GM23248 (cell line): ENCODE measurements around the gene POU2F1. TPM values are rescaled to one million over a fixed set of nuclear protein-coding genes. Genes with fewer than 3 reads are reported as not detected.

ENCODE experiments used
- DNase-seq: peaks from one replicate; pipeline ENCODE4 v3.0.0-alpha.2; 2015
- H2AFZ ChIP-seq: fragments of 200-600 bp; sonication (generic); 2 replicates; pipeline ENCODE4 v1.6.1; 2016; ENCODE audit warnings: antibody characterized with exemption
- H3F3A ChIP-seq: fragments of 200-600 bp; sonication (generic); 2 replicates; pipeline ENCODE4 v1.6.1; 2016; ENCODE audit warnings: mild to moderate bottlenecking, antibody characterized with exemption, mixed run types; ENCODE audit not compliant: insufficient read depth
- H3K27ac ChIP-seq: fragments of 200-600 bp; sonication (generic); 2 replicates; pipeline ENCODE4 v1.5.1; 2016; ENCODE audit warnings: mild to moderate bottlenecking
- H3K27me3 ChIP-seq: fragments of 200-600 bp; sonication (generic); replicated peaks from 2 replicates; pipeline ENCODE4 v1.6.1; 2016; ENCODE audit warnings: mild to moderate bottlenecking; ENCODE audit not compliant: insufficient read depth
- H3K36me3 ChIP-seq: fragments of 200-600 bp; sonication (generic); 2 replicates; pipeline ENCODE4 v1.6.1; 2016; ENCODE audit warnings: low read depth, mild to moderate bottlenecking
- H3K4me1 ChIP-seq: fragments of 200-600 bp; sonication (generic); 2 replicates; pipeline ENCODE4 v1.6.1; 2016; ENCODE audit warnings: mild to moderate bottlenecking; ENCODE audit not compliant: insufficient read depth
- H3K4me2 ChIP-seq: fragments of 200-600 bp; sonication (generic); one replicate; pipeline ENCODE4 v1.6.1; 2016; ENCODE audit warnings: mild to moderate bottlenecking; ENCODE audit not compliant: unreplicated experiment
- H3K4me3 ChIP-seq: fragments of 200-600 bp; sonication (generic); 2 replicates; pipeline ENCODE4 v1.5.1; 2016; ENCODE audit warnings: mild to moderate bottlenecking
- H3K79me2 ChIP-seq: fragments of 200-600 bp; sonication (generic); 2 replicates; pipeline ENCODE4 v1.6.1; 2016; ENCODE audit warnings: mild to moderate bottlenecking; ENCODE audit not compliant: insufficient read depth
- H3K9ac ChIP-seq: fragments of 200-600 bp; sonication (generic); 2 replicates; pipeline ENCODE4 v1.6.1; 2016; ENCODE audit warnings: mild to moderate bottlenecking
- H3K9me2 ChIP-seq: fragments of 200-600 bp; sonication (generic); 2 replicates; pipeline ENCODE4 v1.6.1; 2016; ENCODE audit warnings: mixed run types, mild to moderate bottlenecking, moderate library complexity; ENCODE audit not compliant: insufficient read depth
- H3K9me3 ChIP-seq: fragments of 200-600 bp; sonication (generic); one replicate; pipeline ENCODE4 v1.6.1; 2017; ENCODE audit warnings: low read depth
- H4K20me1 ChIP-seq: fragments of 200-600 bp; sonication (generic); 2 replicates; pipeline ENCODE4 v1.6.0; 2016; ENCODE audit not compliant: insufficient read depth
- EZH2 ChIP-seq: fragments of 200-600 bp; sonication (generic); IDR thresholded peaks from 2 replicates; pipeline ENCODE4 v1.6.1; 2018; ENCODE audit warnings: antibody characterized with exemption, mild to moderate bottlenecking; ENCODE audit not compliant: insufficient read depth, poor library complexity, severe bottlenecking
- EZH2phosphoT487 ChIP-seq: fragments of 200-600 bp; sonication (generic); IDR thresholded peaks from 2 replicates; pipeline ENCODE4 v1.6.1; 2018; ENCODE audit warnings: antibody characterized with exemption, moderate library complexity, mild to moderate bottlenecking, low read depth; ENCODE audit not compliant: insufficient read depth
- WGBS, 2 experiments: methylation state at CpG; one replicate each; pipeline ENCODE4 v1.1.6; 2015 to 2017; ENCODE audit warnings: low lambda C conversion rate in 2 of 2, low coverage in 1 of 2; ENCODE audit errors: missing lambda C conversion rate in 2 of 2; 5-methylcytosine and 5-hydroxymethylcytosine counted together
- in situ Hi-C: fragments of 300-500 bp; cut with MboI; formaldehyde crosslinking; loops from 2 replicates; pipeline ENCODE4 v1.15.0; 2020
- polyA plus RNA-seq: library from polyadenylated mRNA; unstranded; fragments of >200 nt; fragmentation: Nextera tagmentation; extraction: Ambion mirVana; gene quantifications from 2 replicates; pipeline ENCODE4 v1.2.1, GENCODE V29; 2016
- total RNA-seq: library from RNA; depleted of rRNA; stranded (reverse); fragments of >200 nt; shearing (Covaris generic); gene quantifications from 2 replicates; pipeline ENCODE4 v1.2.3, GENCODE V29; 2014

The POU2F1 gene
- total and polyA plus RNA-seq, 2 experiments from 2014 or later: 3.4 to 3.7 TPM

- no peaks in the 10 kb centered on the region for H3K79me2 ChIP-seq
- no peak for DNase-seq
- no peak overlapping the region for H3K4me3 ChIP-seq
- no peaks in the 10 kb centered on the region; the same call in 1 of the 2 replicates for H3K27me3 ChIP-seq
- no peak overlapping the region for H3K27ac ChIP-seq
- no peak overlapping the region for H3K4me2 ChIP-seq
- TF ChIP-seq EZH2phosphoT487: no peak
- no peak for TF ChIP-seq EZH2
- no peak overlapping the region for H3K9ac ChIP-seq
- H3K4me1 ChIP-seq: no peaks in the 10 kb centered on the region
- no peaks in the 10 kb centered on the region for H3K9me3 ChIP-seq
- no peak overlapping the region for H2AFZ ChIP-seq
- WGBS, 2 experiments: 41 to 48% methylated on average over 6 of the region's 6 CpGs
- no peaks in the 10 kb centered on the region for H3F3A ChIP-seq
- no peaks in the 10 kb centered on the region for H3K9me2 ChIP-seq
- no peaks in the 10 kb centered on the region for H4K20me1 ChIP-seq
- no peaks in the 10 kb centered on the region for H3K36me3 ChIP-seq
- in situ Hi-C loops: no loop called here
Measured at GRCh38 chr1:167434306-167434705, 213.6 kb downstream of the POU2F1 start.

- H3K36me3 ChIP-seq: no peaks in the 10 kb centered on the region
- 74 to 76% methylated on average over 4 of the region's 4 CpGs for WGBS, 2 experiments
- no peak overlapping the region for H3K4me2 ChIP-seq
- H3F3A ChIP-seq: no peaks in the 10 kb centered on the region
- no peak overlapping the region for H2AFZ ChIP-seq
- no peak for DNase-seq
- no peaks in the 10 kb centered on the region for H3K9me2 ChIP-seq
- H3K4me3 ChIP-seq: no peak overlapping the region
- no peaks in the 10 kb centered on the region for H4K20me1 ChIP-seq
- H3K79me2 ChIP-seq: no peaks in the 10 kb centered on the region
- in situ Hi-C loops: no loop called here
- no peaks in the 10 kb centered on the region for H3K4me1 ChIP-seq
- TF ChIP-seq EZH2 (no peak), EZH2phosphoT487 (no peak)
- H3K27me3 ChIP-seq: no peaks in the 10 kb centered on the region; the same call in 1 of the 2 replicates
- no peak overlapping the region for H3K9ac ChIP-seq
- no peak overlapping the region for H3K27ac ChIP-seq
- H3K9me3 ChIP-seq: no peaks in the 10 kb centered on the region
Measured at GRCh38 chr1:167435484-167435883, 214.8 kb downstream of the POU2F1 start.

GRCh38 chr1:167438171-167439138, 217.8 kb downstream of the POU2F1 start:
- no peak for DNase-seq
- WGBS, 2 experiments: 73 to 77% methylated on average over 16 to 17 of the region's 17 CpGs
- in situ Hi-C loops: no loop called here
- Histone ChIP-seq H3F3A (no peaks in the 10 kb centered on the region), H3K9me2 (no peaks in the 10 kb centered on the region), H3K4me2 (peak overlapping the region; percentile 62), H4K20me1 (no peaks in the 10 kb centered on the region), H3K9me3 (no peaks in the 10 kb centered on the region), H3K27me3 (no peaks in the 10 kb centered on the region; the same call in 1 of the 2 replicates), H2AFZ (no peak overlapping the region), H3K79me2 (no peaks in the 10 kb centered on the region), H3K4me1 (no peaks in the 10 kb centered on the region), H3K4me3 (peak overlapping the region; percentile 58), H3K9ac (no peak overlapping the region), H3K27ac (no peak overlapping the region), H3K36me3 (no peaks in the 10 kb centered on the region)
- TF ChIP-seq EZH2: no peak
- TF ChIP-seq EZH2phosphoT487: no peak

- TF ChIP-seq EZH2phosphoT487: no peak
- no peak for TF ChIP-seq EZH2
- peak overlapping the region; percentile 62 for H3K4me2 ChIP-seq
- DNase-seq: peak; percentile 66
- no peaks in the 10 kb centered on the region; the same call in 1 of the 2 replicates for H3K27me3 ChIP-seq
- 10% methylated on average over 41 to 49 of the region's 49 CpGs for WGBS, 2 experiments
- H3K9me2 ChIP-seq: no peaks in the 10 kb centered on the region
- H3K9me3 ChIP-seq: no peaks in the 10 kb centered on the region
- in situ Hi-C loops: no loop called here
- no peaks in the 10 kb centered on the region for H3F3A ChIP-seq
- peak overlapping the region; percentile 58 for H3K4me3 ChIP-seq
- no peaks in the 10 kb centered on the region for H4K20me1 ChIP-seq
- peak overlapping the region; percentile 54 for H2AFZ ChIP-seq
- no peak overlapping the region for H3K9ac ChIP-seq
- no peaks in the 10 kb centered on the region for H3K79me2 ChIP-seq
- no peaks in the 10 kb centered on the region for H3K36me3 ChIP-seq
- H3K27ac ChIP-seq: no peak overlapping the region
- no peaks in the 10 kb centered on the region for H3K4me1 ChIP-seq
Measured at GRCh38 chr1:167439301-167439988, 218.8 kb downstream of the POU2F1 start.
